ENCODE measurements around the gene KRTAP3-3.

Gene KRTAP3-3

GRCh38 chr17:41024697-41025096, 30.7 kb upstream of the KRTAP3-3 start:
- no peak overlapping the region for H3K9ac ChIP-seq (ENCODE audit: insufficient read length)
- no peaks in the 10 kb centered on the region for H3K36me3 ChIP-seq (ENCODE audit: insufficient read depth, low read length)
- no peak for DNase-seq (ENCODE audit: low read depth, low spot score)
- TF ChIP-seq FOXP2 (optimal IDR thresholded peaks at IDR 0.05; ENCODE audit: control extremely low read depth, extremely low read length, insufficient read depth), result no peak
- TF ChIP-seq POLR2AphosphoS5 (IDR thresholded peaks at IDR 0.05; ENCODE audit: borderline replicate concordance, low read depth, low read length), result no peak
- H3K4me3 ChIP-seq, result no peak overlapping the region
- H3K27ac ChIP-seq, result no peak overlapping the region
- no peaks in the 10 kb centered on the region for H3K9me3 ChIP-seq (ENCODE audit: low read depth, low read length)

GRCh38 chr17:41020336-41020735, 26.4 kb upstream of the KRTAP3-3 start:
- Histone ChIP-seq H3K36me3 (ENCODE audit: insufficient read depth, low read length) (no peaks in the 10 kb centered on the region), H3K4me3 (no peak overlapping the region), H3K27ac (no peak overlapping the region), H3K9me3 (ENCODE audit: low read depth, low read length) (no peaks in the 10 kb centered on the region), H3K9ac (ENCODE audit: insufficient read length) (no peak overlapping the region)
- no peak for DNase-seq (ENCODE audit: low read depth, low spot score)
- TF ChIP-seq POLR2AphosphoS5 (IDR thresholded peaks at IDR 0.05; ENCODE audit: borderline replicate concordance, low read depth, low read length), result no peak
- no peak for TF ChIP-seq FOXP2 (optimal IDR thresholded peaks at IDR 0.05; ENCODE audit: control extremely low read depth, extremely low read length, insufficient read depth)
- TF ChIP-seq EZH2 (IDR thresholded peaks at IDR 0.05), result no peak

DNA sequence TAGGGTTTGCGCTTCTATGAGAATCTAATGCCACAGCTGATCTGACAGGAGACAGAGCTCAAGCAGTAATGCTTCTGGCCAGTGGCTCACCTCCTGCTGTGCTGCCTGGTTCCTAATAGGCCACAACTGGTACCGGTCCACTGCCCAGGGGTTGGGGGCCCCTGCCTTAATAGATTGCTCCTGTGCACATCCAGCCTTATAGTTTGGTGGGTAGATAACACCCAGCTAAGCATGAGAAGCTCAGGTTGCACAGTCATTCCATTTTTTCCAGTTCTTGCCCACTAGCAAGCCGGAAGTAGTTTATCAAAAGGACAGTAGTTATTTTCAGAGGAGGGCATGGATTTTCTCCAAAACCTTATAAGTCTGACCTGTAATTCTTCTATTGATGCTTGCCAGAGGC, 25.5 kb upstream of the KRTAP3-3 start:
- no peaks in the 10 kb centered on the region for H3K9me3 ChIP-seq (ENCODE audit: low read depth, low read length)
- no peak overlapping the region for H3K4me3 ChIP-seq
- TF ChIP-seq FOXP2 (optimal IDR thresholded peaks at IDR 0.05; ENCODE audit: control extremely low read depth, extremely low read length, insufficient read depth), result no peak
- H3K36me3 ChIP-seq (ENCODE audit: insufficient read depth, low read length), result no peaks in the 10 kb centered on the region
- no peak overlapping the region for H3K9ac ChIP-seq (ENCODE audit: insufficient read length)
- DNase-seq (ENCODE audit: low read depth, low spot score), result no peak
- no peak overlapping the region for H3K27ac ChIP-seq

DNA sequence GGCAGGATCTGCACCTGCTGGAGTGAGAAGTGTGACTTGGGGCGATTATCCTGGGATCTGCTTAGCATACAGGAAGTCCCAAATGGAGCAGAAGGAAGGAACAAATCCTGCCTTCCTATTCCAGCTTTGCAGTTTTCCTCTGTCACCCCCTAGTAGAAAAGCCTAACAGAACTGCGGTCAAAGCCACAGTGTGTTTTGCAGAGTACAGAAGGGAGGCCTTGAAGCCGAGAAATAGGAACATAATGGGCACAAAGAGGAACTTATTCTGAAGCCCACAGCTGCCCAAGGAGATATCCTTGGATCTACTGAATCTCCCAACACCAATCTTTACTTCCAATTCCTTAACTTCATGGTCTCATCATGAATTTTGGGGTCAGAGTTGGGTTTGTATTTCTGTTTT, 24.6 kb upstream of the KRTAP3-3 start:
- DNase-seq (ENCODE audit: low read depth, low spot score), result no peak
- H3K9me3 ChIP-seq (ENCODE audit: low read depth, low read length), result no peaks in the 10 kb centered on the region
- TF ChIP-seq POLR2AphosphoS5 (IDR thresholded peaks at IDR 0.05; ENCODE audit: borderline replicate concordance, low read depth, low read length) (no peak), FOXP2 (optimal IDR thresholded peaks at IDR 0.05; ENCODE audit: control extremely low read depth, extremely low read length, insufficient read depth) (no peak), EZH2 (IDR thresholded peaks at IDR 0.05) (no peak)

GRCh38 chr17:41016578-41017215, 22.7 kb upstream of the KRTAP3-3 start:
- TF ChIP-seq POLR2AphosphoS5 (IDR thresholded peaks at IDR 0.05; ENCODE audit: borderline replicate concordance, low read depth, low read length), result no peak
- TF ChIP-seq FOXP2 (optimal IDR thresholded peaks at IDR 0.05; ENCODE audit: control extremely low read depth, extremely low read length, insufficient read depth), result no peak
- no peak for TF ChIP-seq EZH2 (IDR thresholded peaks at IDR 0.05)
- Histone ChIP-seq H3K36me3 (ENCODE audit: insufficient read depth, low read length) (no peaks in the 10 kb centered on the region), H3K27ac (no peak overlapping the region), H3K9me3 (ENCODE audit: low read depth, low read length) (no peaks in the 10 kb centered on the region), H3K4me3 (no peak overlapping the region), H3K9ac (ENCODE audit: insufficient read length) (no peak overlapping the region)
- DNase-seq (ENCODE audit: low read depth, low spot score), result no peak

More for the DNA sequence above, 24.6 kb upstream of the KRTAP3-3 start:
- H3K36me3 ChIP-seq (ENCODE audit: insufficient read depth, low read length), result no peaks in the 10 kb centered on the region
- no peak overlapping the region for H3K4me3 ChIP-seq
- H3K9ac ChIP-seq (ENCODE audit: insufficient read length), result no peak overlapping the region
- no peak overlapping the region for H3K27ac ChIP-seq

DNA sequence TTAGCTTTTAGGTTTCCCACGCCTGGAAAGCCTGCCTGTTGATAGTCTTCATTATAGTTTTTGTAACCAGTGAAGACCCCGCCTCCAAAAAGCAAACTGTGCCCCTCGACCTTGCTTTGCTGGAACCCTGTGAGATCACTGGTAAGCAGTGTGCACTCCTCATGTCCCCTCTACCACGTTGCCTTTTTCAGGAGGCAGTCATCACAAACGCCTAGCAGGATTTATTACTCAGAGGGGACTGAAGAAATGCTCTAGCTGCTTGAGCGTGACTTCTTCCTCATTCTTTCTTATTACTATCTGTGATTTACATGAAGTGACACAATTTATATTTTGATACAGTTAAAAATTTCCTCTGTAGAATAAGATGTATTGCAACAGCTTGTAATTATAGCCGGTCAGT, 21.5 kb upstream of the KRTAP3-3 start:
- H3K9me3 ChIP-seq (ENCODE audit: low read depth, low read length), result no peaks in the 10 kb centered on the region
- no peak overlapping the region for H3K4me3 ChIP-seq
- H3K27ac ChIP-seq, result no peak overlapping the region
- no peak for TF ChIP-seq EZH2 (IDR thresholded peaks at IDR 0.05)
- no peak for TF ChIP-seq FOXP2 (optimal IDR thresholded peaks at IDR 0.05; ENCODE audit: control extremely low read depth, extremely low read length, insufficient read depth)
- no peak for TF ChIP-seq POLR2AphosphoS5 (IDR thresholded peaks at IDR 0.05; ENCODE audit: borderline replicate concordance, low read depth, low read length)
- H3K36me3 ChIP-seq (ENCODE audit: insufficient read depth, low read length), result no peaks in the 10 kb centered on the region
- DNase-seq (ENCODE audit: low read depth, low spot score), result no peak
- no peak overlapping the region for H3K9ac ChIP-seq (ENCODE audit: insufficient read length)

DNA sequence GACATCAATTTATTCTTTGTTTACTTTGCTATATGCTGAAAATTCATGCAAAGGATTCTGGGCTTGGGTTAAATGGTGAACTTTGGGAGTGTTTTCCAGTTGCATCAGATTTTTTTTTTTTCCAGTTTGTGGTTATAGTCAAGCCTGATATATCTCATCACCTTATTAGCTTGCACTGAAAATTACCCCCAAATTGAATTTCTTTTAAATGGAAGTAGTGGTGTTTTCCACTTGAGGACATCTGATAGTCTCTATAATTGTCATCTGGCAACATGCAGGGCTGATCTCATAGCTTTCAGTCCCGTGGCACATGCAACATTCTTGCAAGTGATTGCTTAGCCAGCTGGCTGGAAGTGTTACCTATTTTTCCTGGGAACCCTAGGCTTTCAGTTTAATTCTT, 19.6 kb upstream of the KRTAP3-3 start:
- H3K27ac ChIP-seq, result peak overlapping the region; percentile 95
- DNase-seq (ENCODE audit: low read depth, low spot score), result no peak

DNA sequence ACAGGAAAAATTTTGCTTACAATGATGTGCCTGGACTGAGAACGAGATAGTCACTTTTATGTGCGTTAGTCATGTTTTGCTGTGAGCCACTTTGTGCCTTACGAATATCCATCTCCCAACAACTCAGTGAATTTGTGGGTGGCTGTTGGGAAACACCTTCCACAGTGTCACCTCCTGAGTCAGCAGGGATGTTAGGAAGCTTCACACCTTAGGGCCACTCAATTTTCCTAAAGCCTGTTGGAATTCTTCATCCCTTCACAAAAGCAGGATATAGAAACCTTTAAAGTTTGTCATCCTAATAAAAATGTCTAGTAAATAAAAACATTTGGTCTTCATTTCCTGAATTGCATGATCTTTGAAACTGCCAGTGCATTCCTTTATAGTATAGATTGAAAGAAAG, 19.2 kb upstream of the KRTAP3-3 start:
- DNase-seq (ENCODE audit: low read depth, low spot score), result peak; percentile 37
- Histone ChIP-seq H3K36me3 (ENCODE audit: insufficient read depth, low read length) (no peaks in the 10 kb centered on the region), H3K4me3 (peak overlapping the region; percentile 23; the same call in 1 of the 2 replicates), H3K9ac (ENCODE audit: insufficient read length) (no peak overlapping the region), H3K9me3 (ENCODE audit: low read depth, low read length) (no peaks in the 10 kb centered on the region), H3K27ac (peak overlapping the region; percentile 95)
- TF ChIP-seq EZH2 (IDR thresholded peaks at IDR 0.05), result no peak
- TF ChIP-seq FOXP2 (optimal IDR thresholded peaks at IDR 0.05; ENCODE audit: control extremely low read depth, extremely low read length, insufficient read depth), result no peak
- TF ChIP-seq POLR2AphosphoS5 (IDR thresholded peaks at IDR 0.05; ENCODE audit: borderline replicate concordance, low read depth, low read length), result no peak

More for the DNA sequence above, 19.6 kb upstream of the KRTAP3-3 start:
- TF ChIP-seq POLR2AphosphoS5 (IDR thresholded peaks at IDR 0.05; ENCODE audit: borderline replicate concordance, low read depth, low read length) (no peak), FOXP2 (optimal IDR thresholded peaks at IDR 0.05; ENCODE audit: control extremely low read depth, extremely low read length, insufficient read depth) (no peak), EZH2 (IDR thresholded peaks at IDR 0.05) (no peak)
- Histone ChIP-seq H3K4me3 (peak overlapping the region; percentile 23), H3K36me3 (ENCODE audit: insufficient read depth, low read length) (no peaks in the 10 kb centered on the region), H3K9ac (ENCODE audit: insufficient read length) (peak overlapping the region; percentile 51), H3K9me3 (ENCODE audit: low read depth, low read length) (no peaks in the 10 kb centered on the region)
